Stimulated activated CD8-positive, alpha-beta memory T cell treated with anti-CD3 and anti-CD28 coated beads, Interleukin-7, amount 100 ng/mL, for 1 hour (primary cell): ENCODE measurements around the gene TMEM139.
A peak's percentile ranks its signal among the peaks of the same experiment; 100 is the strongest.

ENCODE experiments used
- DNase-seq, 2 donors: peaks; one replicate each; pipeline ENCODE4 v3.0.0-alpha.2; 2020; ENCODE audit warnings: low read depth in 2 of 2

Gene TMEM139

GRCh38 chr7:143284591-143285469 is at the start of gene TMEM139:
TMEM139 (plus strand) TSS chr7:143284958; CDS start chr7:143285958, 1,000 bp downstream.
- DNase-seq, result no peak

- DNase-seq, result no peak
These were observed 49.2 kb upstream of the TMEM139 start for GRCh38 chr7:143235561-143235960.

DNA sequence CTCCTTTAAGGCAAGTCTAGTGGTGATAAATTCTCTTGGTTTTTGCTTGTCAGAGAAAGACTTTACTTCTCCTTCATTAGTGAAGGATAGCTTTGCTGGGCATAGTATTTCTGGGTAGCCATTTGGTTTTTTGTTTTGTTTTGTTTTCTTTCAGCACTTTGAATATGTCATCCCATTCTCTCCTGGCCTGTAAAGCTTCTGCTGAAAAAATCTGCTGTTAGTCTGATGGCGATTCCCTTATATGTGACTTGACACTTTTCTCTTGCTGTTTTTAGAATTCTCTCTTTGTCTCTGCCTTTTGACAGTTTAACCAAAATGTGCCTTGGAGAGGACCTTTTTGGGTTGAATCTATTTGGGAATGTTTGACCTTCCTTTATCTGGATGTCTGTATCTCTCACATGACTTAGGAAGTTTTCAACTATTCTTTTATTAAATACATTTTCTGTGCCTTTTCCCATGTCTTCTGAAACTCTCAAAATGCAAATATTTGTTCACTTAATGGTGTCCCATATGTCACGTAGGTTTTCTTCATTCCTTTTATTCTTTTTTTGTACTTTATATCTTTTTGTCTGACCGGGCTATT is 48.3 kb upstream of the TMEM139 start:
- no peak for DNase-seq

DNA sequence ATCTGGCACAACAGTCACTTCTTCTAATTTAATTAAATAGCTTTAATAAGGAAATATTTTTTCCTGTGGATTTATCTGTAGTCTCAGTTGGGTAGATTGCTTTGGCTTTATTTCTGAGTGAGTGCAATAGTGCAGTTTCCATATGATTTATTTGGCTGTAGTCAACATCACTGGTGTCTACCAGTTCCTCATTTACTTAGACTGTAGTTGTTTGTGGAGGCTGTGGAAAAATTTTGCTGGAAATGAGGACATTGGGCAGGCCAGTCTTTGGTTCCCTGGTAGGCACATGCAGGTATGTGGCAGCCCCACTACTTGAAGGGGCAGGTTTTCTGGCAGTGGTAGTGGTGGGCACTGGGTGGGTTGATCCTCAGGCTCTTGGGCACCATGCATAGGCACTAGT is 47.4 kb upstream of the TMEM139 start:
- DNase-seq, result no peak

GRCh38 chr7:143238289-143238980 is 46.3 kb upstream of the TMEM139 start:
- no peak for DNase-seq

- no peak for DNase-seq
These were observed 44.9 kb upstream of the TMEM139 start for GRCh38 chr7:143239813-143240212.

GRCh38 chr7:143240291-143241168 is 44.2 kb upstream of the TMEM139 start:
- peak; percentile 42 for DNase-seq

GRCh38 chr7:143242306-143242705 is 42.5 kb upstream of the TMEM139 start:
- no peak for DNase-seq

DNA sequence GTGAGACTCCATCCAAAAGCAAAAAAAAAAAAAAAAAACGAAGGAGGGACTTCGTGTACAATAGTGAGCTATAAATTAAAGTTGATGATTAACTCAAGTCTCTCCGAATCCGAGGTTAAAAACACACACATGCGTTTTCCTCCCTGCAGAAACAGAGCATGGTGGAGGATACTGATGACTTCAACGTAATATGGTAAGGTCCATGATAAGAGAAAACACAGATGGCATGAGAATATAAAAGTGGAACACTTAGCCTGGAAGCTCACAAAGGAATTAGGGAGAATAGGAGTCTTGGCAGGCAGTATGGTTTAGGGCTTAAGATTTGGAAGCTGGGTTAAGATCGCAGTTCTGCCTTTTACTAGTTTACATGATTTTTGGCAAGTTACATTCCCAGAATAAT is 41.6 kb upstream of the TMEM139 start:
- DNase-seq, result no peak

DNA sequence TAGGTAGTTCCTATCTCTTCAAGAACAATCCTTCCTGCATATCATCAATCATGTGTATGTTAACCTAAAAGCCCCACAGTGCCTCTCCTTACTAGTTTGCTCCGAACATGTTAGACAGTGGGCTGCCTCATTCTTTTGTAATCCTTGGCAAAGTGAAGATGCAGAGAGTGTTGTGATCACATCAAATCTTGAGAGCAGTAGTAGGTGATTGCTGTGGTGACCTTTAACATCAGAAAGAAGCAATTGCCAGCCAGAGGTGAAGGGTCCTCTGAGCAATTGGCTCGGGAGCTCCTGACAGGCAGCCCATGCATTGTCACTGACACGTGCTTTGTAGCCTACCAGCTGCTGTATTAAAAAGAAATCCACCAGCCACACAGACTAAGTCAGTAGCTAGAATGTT is 41.1 kb upstream of the TMEM139 start:
- no peak for DNase-seq

DNA sequence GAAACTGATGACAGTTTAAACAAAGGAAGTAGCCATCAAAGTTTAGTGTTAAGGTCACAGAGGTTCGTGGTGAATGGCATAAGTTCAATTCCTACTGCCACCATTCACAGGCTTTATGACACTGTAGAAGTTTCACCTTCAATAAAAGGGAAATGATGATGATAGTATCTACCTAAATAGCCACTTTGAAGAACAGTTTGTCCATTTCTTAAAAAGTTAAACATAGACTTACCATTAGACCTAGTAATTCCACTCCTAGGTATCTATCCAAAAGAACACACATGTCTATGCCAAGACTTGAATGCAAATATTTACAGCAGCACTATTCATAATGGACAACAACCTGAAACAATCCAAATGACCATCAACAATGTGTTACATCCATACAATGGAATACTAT is 40.4 kb upstream of the TMEM139 start:
- no peak for DNase-seq

GRCh38 chr7:143245123-143245522 is 39.6 kb upstream of the TMEM139 start:
- DNase-seq, result no peak

GRCh38 chr7:143247372-143247771 is 37.4 kb upstream of the TMEM139 start:
- no peak for DNase-seq

- DNase-seq, result no peak
These were observed 35.9 kb upstream of the TMEM139 start for GRCh38 chr7:143248761-143249354.

DNA sequence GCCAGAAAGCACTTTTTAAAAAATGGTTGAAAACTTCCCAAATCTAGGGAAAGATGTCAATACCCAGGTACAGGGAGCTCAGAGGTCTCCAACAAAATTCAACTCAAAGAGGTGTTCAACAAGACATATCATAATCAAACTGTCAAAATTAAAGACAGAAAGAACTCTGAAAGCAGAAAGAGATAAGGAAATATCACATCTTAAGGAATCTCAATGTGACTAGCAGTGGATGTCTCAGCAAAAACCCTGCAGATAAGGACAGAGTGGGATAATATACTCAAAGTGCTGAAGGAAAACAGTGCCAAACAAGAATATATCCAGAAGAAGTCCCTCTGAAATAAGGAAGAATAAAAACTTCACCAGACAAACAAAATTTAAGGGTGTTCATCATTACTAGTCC is 34.6 kb upstream of the TMEM139 start:
- DNase-seq, result no peak

- DNase-seq, result no peak
These were observed 33.9 kb upstream of the TMEM139 start for GRCh38 chr7:143250822-143251221.

DNA sequence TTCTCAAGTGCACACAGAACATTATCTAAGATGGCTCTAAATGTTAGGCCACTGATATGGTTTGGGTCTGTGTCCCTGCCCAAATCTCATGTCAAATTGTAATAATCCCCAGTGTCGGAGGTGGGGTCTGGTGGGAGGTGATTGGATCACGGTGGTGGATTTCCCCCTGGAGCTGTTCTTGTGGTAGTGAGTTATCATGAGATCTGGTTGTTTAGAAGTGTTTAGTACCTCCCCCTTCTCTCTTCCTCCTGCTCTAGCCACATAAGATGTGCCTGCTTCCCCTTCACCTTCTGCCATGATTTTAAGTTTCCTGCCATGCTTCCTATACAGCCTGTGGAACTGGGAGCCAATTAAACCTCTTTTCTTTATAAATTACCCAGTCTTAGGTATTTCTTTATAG is 32.8 kb upstream of the TMEM139 start:
- no peak for DNase-seq

GRCh38 chr7:143255564-143255963 is 29.2 kb upstream of the TMEM139 start:
- DNase-seq, result no peak

DNA sequence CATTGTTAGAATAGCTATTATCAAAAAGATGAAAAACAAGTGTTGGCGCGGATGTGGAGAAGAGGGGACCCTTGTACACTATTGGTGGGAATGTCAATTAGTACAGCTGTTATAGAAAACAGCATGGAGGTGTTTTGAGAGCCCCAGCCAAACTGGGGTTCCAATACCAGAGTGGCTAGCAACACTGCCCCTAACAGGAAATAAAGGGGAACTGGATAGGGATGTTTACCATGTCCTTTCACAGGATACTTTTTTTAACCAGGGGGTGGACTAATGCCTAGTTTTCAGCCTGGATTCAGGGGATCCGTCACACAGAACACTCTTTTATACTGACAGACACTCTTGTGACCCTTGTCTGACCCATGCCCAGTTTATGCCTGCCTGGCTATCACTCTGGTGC is 28.4 kb upstream of the TMEM139 start:
- no peak for DNase-seq

GRCh38 chr7:143256932-143257331 is 27.8 kb upstream of the TMEM139 start:
- no peak for DNase-seq

DNA sequence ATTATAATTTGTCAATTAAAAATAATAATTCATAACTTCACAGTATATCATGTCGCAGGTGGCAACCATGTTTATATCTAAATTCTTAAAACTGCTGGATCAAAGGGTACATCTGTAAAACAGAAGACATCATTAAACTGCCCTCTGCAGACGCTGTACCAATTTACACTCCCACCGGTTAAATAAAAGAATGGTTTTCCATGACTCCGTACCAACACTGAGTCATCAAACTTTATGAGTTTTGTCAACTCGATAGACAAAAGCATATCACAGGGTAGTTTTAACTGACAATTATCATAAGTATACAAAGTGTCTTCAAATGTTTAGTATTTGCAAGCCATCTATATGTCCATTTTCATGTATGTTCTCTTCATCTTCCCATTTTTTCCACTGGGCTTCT is 27.3 kb upstream of the TMEM139 start:
- no peak for DNase-seq
